CD14-positive monocyte (primary cell): ENCODE measurements around the gene IMP3. TPM values are rescaled to one million over a fixed set of nuclear protein-coding genes. Genes with fewer than 3 reads are reported as not detected.

Experiments used
- DNase-seq, 3 donors: peaks; one replicate each; pipeline ENCODE4 v3.0.0-alpha.2; 2011 to 2022
- H2AFZ ChIP-seq: 2 replicates; pipeline ENCODE4 v1.6.0; 2012; ENCODE audit warnings: mild to moderate bottlenecking, low read depth, low read length, inconsistent platforms; ENCODE audit not compliant: insufficient read depth, poor library complexity, severe bottlenecking
- H3K27ac ChIP-seq, 2 donors: 1 replicate in 1 of 2; 2 replicates in 1 of 2; pipeline ENCODE4 v1.5.1; 2012 to 2013; ENCODE audit warnings: low read length in 2 of 2, control low read depth in 1 of 2, inconsistent platforms in 1 of 2, low read depth in 1 of 2, mild to moderate bottlenecking in 1 of 2
- H3K27me3 ChIP-seq, 2 donors: one replicate each; pipeline versions ENCODE4 v1.6.0 to v1.6.1; 2011 to 2013; ENCODE audit warnings: low read length in 2 of 2; ENCODE audit not compliant: control insufficient read depth in 2 of 2, insufficient read depth in 2 of 2
- H3K36me3 ChIP-seq, 2 donors: replicated peaks in 1 of 2; 1 replicate in 1 of 2; 2 replicates in 1 of 2; pipeline versions ENCODE4 v1.5.1 to v1.6.1; 2012 to 2013; ENCODE audit warnings: low read length in 2 of 2, control low read depth in 1 of 2, inconsistent platforms in 1 of 2, mild to moderate bottlenecking in 1 of 2; ENCODE audit not compliant: insufficient read depth in 2 of 2, control insufficient read depth in 1 of 2
- H3K4me1 ChIP-seq, 2 donors: 1 replicate in 1 of 2; 2 replicates in 1 of 2; pipeline versions ENCODE4 v1.5.1 to v1.6.1; 2012 to 2013; ENCODE audit warnings: low read length in 2 of 2, control low read depth in 1 of 2, inconsistent platforms in 1 of 2, mild to moderate bottlenecking in 1 of 2, moderate library complexity in 1 of 2; ENCODE audit not compliant: insufficient read depth in 2 of 2, control insufficient read depth in 1 of 2
- H3K4me2 ChIP-seq: replicated peaks from 2 replicates; pipeline ENCODE3; 2012; ENCODE audit warnings: low read length, moderate library complexity, mild to moderate bottlenecking; ENCODE audit not compliant: poor library complexity, severe bottlenecking; ENCODE audit errors: extremely low read depth
- H3K4me3 ChIP-seq, 3 experiments: fragments of 200-600 bp in 1 of 3; sonication (generic) in 1 of 3; replicated peaks in 1 of 3; 1 replicate in 2 of 3; 2 replicates in 1 of 3; pipeline ENCODE4 v1.5.1; 2011 to 2013; ENCODE audit warnings: low read length in 3 of 3, mild to moderate bottlenecking in 3 of 3, control low read depth in 2 of 3, low read depth in 2 of 3, inconsistent platforms in 1 of 3, moderate library complexity in 1 of 3
- H3K79me2 ChIP-seq: 2 replicates; pipeline ENCODE4 v1.6.0; 2012; ENCODE audit warnings: mild to moderate bottlenecking, control low read depth, inconsistent platforms, low read length, moderate library complexity; ENCODE audit not compliant: insufficient read depth
- H3K9ac ChIP-seq: 2 replicates; pipeline ENCODE4 v1.6.0; 2017; ENCODE audit warnings: low read length, mild to moderate bottlenecking; ENCODE audit not compliant: insufficient read depth, poor library complexity, severe bottlenecking
- H3K9me3 ChIP-seq, 2 donors: replicated peaks in 1 of 2; 1 replicate in 1 of 2; 2 replicates in 1 of 2; pipeline versions ENCODE4 v1.5.1 to v1.6.1; 2012 to 2013; ENCODE audit warnings: low read length in 2 of 2, control low read depth in 1 of 2; ENCODE audit not compliant: control insufficient read depth in 1 of 2, insufficient read depth in 1 of 2
- H4K20me1 ChIP-seq: 2 replicates; pipeline ENCODE4 v1.6.0; 2012; ENCODE audit warnings: mild to moderate bottlenecking, low read length, control low read depth, moderate library complexity; ENCODE audit not compliant: insufficient read depth
- H3K27ac Mint-ChIP-seq, 7 donors: one replicate each; pipeline ENCODE4 v1.8.0; 2020; ENCODE audit warnings: mild to moderate bottlenecking in 7 of 7, mixed read lengths in 7 of 7, moderate library complexity in 6 of 7, inconsistent platforms in 2 of 7
- H3K27me3 Mint-ChIP-seq, 3 donors: one replicate each; pipeline ENCODE4 v1.8.0; 2021 to 2022; ENCODE audit warnings: low read depth in 3 of 3, mild to moderate bottlenecking in 3 of 3, mixed read lengths in 3 of 3, moderate library complexity in 3 of 3, inconsistent platforms in 1 of 3
- H3K36me3 Mint-ChIP-seq, 2 donors: one replicate each; pipeline ENCODE4 v1.8.0; 2020; ENCODE audit warnings: mixed read lengths in 2 of 2, inconsistent platforms in 1 of 2, mild to moderate bottlenecking in 1 of 2
- H3K4me1 Mint-ChIP-seq: one replicate; pipeline ENCODE4 v1.8.0; 2020; ENCODE audit warnings: mild to moderate bottlenecking, mixed read lengths
- H3K4me3 Mint-ChIP-seq, 2 donors: one replicate each; pipeline ENCODE4 v1.8.0; 2020; ENCODE audit warnings: mild to moderate bottlenecking in 2 of 2, mixed read lengths in 2 of 2, moderate library complexity in 1 of 2
- H3K9me3 Mint-ChIP-seq, 7 donors: one replicate each; pipeline ENCODE4 v1.8.0; 2020 to 2022; ENCODE audit warnings: mixed read lengths in 7 of 7, mild to moderate bottlenecking in 6 of 7, moderate library complexity in 6 of 7, inconsistent platforms in 2 of 7
- CTCF ChIP-seq: fragments of 200-600 bp; IDR thresholded peaks from one replicate; pipeline ENCODE4 v1.8.0; 2022; ENCODE audit warnings: antibody characterized with exemption, mild to moderate bottlenecking
- WGBS: methylation state at CpG from one replicate; pipeline ENCODE4 v1.1.5; 2013; ENCODE audit warnings: missing lambda C conversion rate; ENCODE audit not compliant: insufficient coverage; 5-methylcytosine and 5-hydroxymethylcytosine counted together
- intact Hi-C, 2 donors: fragments of 100-400 bp; cut with micrococcal nuclease; formaldehyde crosslinking; loops; one replicate each; pipeline versions ENCODE4 v1.15.0 to v1.15.1; 2023
- polyA plus RNA-seq, 3 donors: library from polyadenylated mRNA; depleted of rRNA in 1 of 3; unstranded in 2 of 3; stranded (reverse) in 1 of 3; fragments of 300-500 nt in 2 of 3; fragments of >200 nt in 1 of 3; fragmentation: Illumina TruSeq in 2 of 3; gene quantifications; 1 replicate in 2 of 3; 2 replicates in 1 of 3; pipeline ENCODE4 v1.2.3, GENCODE V29; 2012 to 2021

IMP3 gene
- polyA plus RNA-seq, 3 donors = 36.7 to 119 (median 99.3) TPM

DNA sequence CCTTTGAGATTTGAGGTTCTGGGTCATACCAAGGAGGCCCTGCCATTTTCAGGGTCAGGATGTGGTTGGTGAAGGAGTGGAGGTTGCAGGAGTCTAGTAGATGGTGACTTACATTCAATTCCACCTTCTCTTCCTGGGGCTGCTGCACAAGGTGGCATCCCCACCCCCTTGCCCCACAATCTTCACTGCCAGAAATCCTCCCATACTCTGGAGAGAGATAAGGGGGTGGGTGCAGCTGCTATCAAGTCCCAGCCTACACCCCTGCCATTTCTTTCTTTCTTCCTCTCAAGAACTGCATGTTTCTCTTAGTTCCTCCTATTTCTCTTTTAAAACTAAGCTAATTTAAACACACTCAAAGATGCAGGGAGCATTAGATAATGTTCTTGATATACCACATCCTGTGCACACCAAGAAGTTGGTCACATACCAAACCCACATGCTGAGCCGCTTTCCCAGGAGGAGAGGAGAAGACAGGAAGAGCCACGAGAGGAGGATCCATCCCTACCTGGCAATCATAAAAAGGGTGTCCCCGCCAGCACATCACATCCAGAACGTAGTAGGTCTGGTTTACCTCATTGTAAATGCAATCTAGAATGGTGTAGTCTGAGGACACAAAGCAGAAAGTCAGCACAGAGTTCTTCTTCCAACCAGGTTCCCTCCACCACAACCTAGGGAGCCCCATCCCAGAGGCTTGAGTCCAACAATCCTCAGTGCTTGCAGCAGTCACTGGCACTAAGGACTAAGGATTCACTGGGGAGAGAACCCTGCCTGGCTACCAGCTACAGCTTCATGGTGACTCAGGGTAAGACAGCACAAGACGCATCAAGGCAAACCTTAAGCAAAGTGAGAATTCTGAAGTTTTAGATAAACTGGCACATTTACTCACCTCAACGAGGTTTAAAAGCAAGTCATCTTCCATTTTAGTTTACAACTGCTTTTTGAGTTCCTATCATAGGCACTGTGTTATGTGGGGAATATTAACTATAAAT is 33.0 kb downstream of the IMP3 start:
- Mint-ChIP-seq H3K4me3 (no peak overlapping the region), H3K36me3 (peaks cover 64 to 90% of the 10 kb centered on the region in 2 donors), H3K27me3 (peaks cover 0 to 2% (median 1%) of the 10 kb centered on the region in 3 donors), H3K9me3 (no peaks in the 10 kb centered on the region), H3K27ac (peak overlapping the region in 4 of 7 donors; percentile 28 to 57 (median 36)), H3K4me1 (no peaks in the 10 kb centered on the region)
- Histone ChIP-seq H4K20me1 (no peaks in the 10 kb centered on the region), H3K27me3 (no peaks in the 10 kb centered on the region), H3K79me2 (no peaks in the 10 kb centered on the region), H3K27ac (peak overlapping the region in 1 of 2 donors; percentile 17), H3K9me3 (no peaks in the 10 kb centered on the region), H3K9ac (no peak overlapping the region), H3K36me3 (peaks cover 64 to 78% of the 10 kb centered on the region in 2 donors), H3K4me3 (no peak overlapping the region), H3K4me2 (no peak overlapping the region), H3K4me1 (no peaks in the 10 kb centered on the region), H2AFZ (no peak overlapping the region)
- DNase-seq = no peak
- intact Hi-C loops = no loop called here
- TF ChIP-seq CTCF = no peak
- WGBS = no CpG with 5 or more reads among the region's 6 CpGs

DNA sequence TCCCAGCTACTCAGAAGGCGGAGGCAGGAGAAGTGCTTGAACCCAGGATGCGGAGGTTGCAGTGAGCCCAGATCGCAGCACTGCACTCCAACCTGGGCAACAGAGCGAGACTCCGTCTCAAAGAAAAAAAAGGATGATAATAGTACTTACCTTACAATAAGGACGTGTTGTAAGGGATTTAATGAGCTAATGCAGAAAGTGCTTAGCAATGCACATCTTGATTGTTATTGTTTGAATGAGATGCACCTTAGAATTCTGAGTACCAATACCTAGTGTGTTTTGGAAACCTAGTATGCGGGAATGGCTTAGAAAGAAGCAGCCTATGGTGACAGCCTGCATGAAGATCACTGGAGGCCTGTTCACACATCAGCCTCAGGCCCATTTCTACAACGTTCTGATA is 34.0 kb downstream of the IMP3 start:
- Mint-ChIP-seq H3K4me1 (no peaks in the 10 kb centered on the region), H3K27me3 (peaks cover 0 to 2% (median 1%) of the 10 kb centered on the region in 3 donors), H3K4me3 (no peak overlapping the region), H3K9me3 (no peaks in the 10 kb centered on the region), H3K27ac (no peak overlapping the region), H3K36me3 (peaks cover 68 to 91% of the 10 kb centered on the region in 2 donors)
- no peak overlapping the region for H2AFZ ChIP-seq
- H3K27me3 ChIP-seq = no peaks in the 10 kb centered on the region
- H3K9me3 ChIP-seq = no peaks in the 10 kb centered on the region
- intact Hi-C loops = no loop called here
- H3K4me3 ChIP-seq = no peak overlapping the region
- WGBS = 100% methylated on average over 4 of the region's 8 CpGs
- H3K79me2 ChIP-seq = no peaks in the 10 kb centered on the region
- no peak overlapping the region for H3K4me2 ChIP-seq
- TF ChIP-seq CTCF = no peak
- H3K9ac ChIP-seq = no peak overlapping the region
- no peak for DNase-seq
- H4K20me1 ChIP-seq = no peaks in the 10 kb centered on the region
- H3K27ac ChIP-seq = no peak overlapping the region
- H3K4me1 ChIP-seq = no peaks in the 10 kb centered on the region
- H3K36me3 ChIP-seq = peaks cover 67 to 83% of the 10 kb centered on the region in 2 donors
